H1 (cell line): ENCODE data around the gene CCDC7. TPM values are rescaled to one million over a fixed set of nuclear protein-coding genes. Genes with fewer than 3 reads are reported as not detected.

Experiments used
- CTCF ChIA-PET: fragments of 300-600 bp; sonication (Branson Sonifier 250); formaldehyde crosslinking; loops from one replicate; lab custom pipeline; 2021; ENCODE audit not compliant: partially characterized antibody; lab: Charles Lee
- POLR2A ChIA-PET: fragments of 300-600 bp; sonication (Branson Sonifier 250); formaldehyde crosslinking; loops from one replicate; lab custom pipeline; 2021; ENCODE audit warnings: inconsistent platforms; ENCODE audit not compliant: partially characterized antibody; lab: Charles Lee
- DNase-seq, 2 experiments: peaks; one replicate each; pipeline versions ENCODE4 v3.0.0 to v3.0.0-alpha.2; 2010 to 2022; ENCODE audit warnings: low spot score in 2 of 2, low read depth in 1 of 2, mixed read lengths in 1 of 2
- FAIRE-seq: peaks from 2 replicates; lab custom pipeline; 2011; peaks lifted over from hg19 to GRCh38; lab: Jason Lieb, UNC
- H2AFZ ChIP-seq: 2 replicates; pipeline ENCODE4 v1.8.1; 2012; ENCODE audit warnings: low read length, inconsistent platforms
- H2AK5ac ChIP-seq: 2 replicates; pipeline ENCODE4 v1.6.1; 2013; ENCODE audit warnings: low read depth, low read length
- H2BK120ac ChIP-seq: replicated peaks from 2 replicates; pipeline ENCODE3; 2013; ENCODE audit warnings: low read depth, low read length, inconsistent platforms
- H2BK12ac ChIP-seq: 2 replicates; pipeline ENCODE4 v1.6.1; 2013; ENCODE audit warnings: low read depth, low read length
- H2BK15ac ChIP-seq: 2 replicates; pipeline ENCODE4 v1.6.1; 2013; ENCODE audit warnings: low read length
- H2BK20ac ChIP-seq: 2 replicates; pipeline ENCODE4 v1.6.1; 2013; ENCODE audit warnings: low read length
- H2BK5ac ChIP-seq: 2 replicates; pipeline ENCODE4 v1.6.1; 2013; ENCODE audit warnings: low read depth, low read length
- H3K14ac ChIP-seq: 2 replicates; pipeline ENCODE4 v1.6.1; 2013; ENCODE audit warnings: inconsistent platforms; ENCODE audit not compliant: insufficient read length
- H3K18ac ChIP-seq: 2 replicates; pipeline ENCODE4 v1.6.1; 2013; ENCODE audit warnings: low read length; ENCODE audit errors: extremely low read depth
- H3K23ac ChIP-seq: 2 replicates; pipeline ENCODE4 v1.6.1; 2013; ENCODE audit warnings: inconsistent platforms; ENCODE audit not compliant: insufficient read length
- H3K23me2 ChIP-seq: 2 replicates; pipeline ENCODE4 v1.6.1; 2013; ENCODE audit warnings: low read depth, low read length
- H3K27ac ChIP-seq: 2 replicates; pipeline ENCODE4 v1.6.1; 2011; ENCODE audit warnings: low read depth, low read length, inconsistent platforms
- H3K27me3 ChIP-seq, 4 experiments: replicated peaks in 1 of 4; 1 replicate in 1 of 4; 2 replicates in 3 of 4; pipeline versions ENCODE4 v1.6.1 to v1.8.1; 2011 to 2013; ENCODE audit warnings: low read length in 3 of 4, mild to moderate bottlenecking in 3 of 4, inconsistent platforms in 2 of 4, mixed read lengths in 2 of 4, moderate library complexity in 1 of 4; ENCODE audit not compliant: control insufficient read depth in 3 of 4, insufficient read depth in 3 of 4; ENCODE audit errors: extremely low read depth in 1 of 4
- H3K36me3 ChIP-seq, 4 experiments: 2 replicates each; pipeline versions ENCODE4 v1.6.1 to v1.8.1; 2011 to 2013; ENCODE audit warnings: mild to moderate bottlenecking in 4 of 4, low read length in 3 of 4, moderate library complexity in 2 of 4, control low read depth in 1 of 4, inconsistent platforms in 1 of 4; ENCODE audit not compliant: insufficient read depth in 4 of 4, control insufficient read depth in 2 of 4
- H3K4ac ChIP-seq: replicated peaks from 2 replicates; pipeline ENCODE3; 2013; ENCODE audit warnings: low read length, low read depth, mixed read lengths, inconsistent platforms; ENCODE audit not compliant: insufficient read length
- H3K4me1 ChIP-seq, 4 experiments: replicated peaks in 1 of 4; 1 replicate in 1 of 4; 2 replicates in 3 of 4; pipeline versions ENCODE4 v1.6.1 to v1.8.1; 2011 to 2013; ENCODE audit warnings: low read length in 3 of 4, inconsistent platforms in 2 of 4, mixed read lengths in 1 of 4; ENCODE audit not compliant: insufficient read depth in 4 of 4, control insufficient read depth in 3 of 4
- H3K4me2 ChIP-seq, 2 experiments: 2 replicates each; pipeline versions ENCODE4 v1.6.1 to v1.8.1; 2011 to 2013; ENCODE audit warnings: low read depth in 2 of 2, low read length in 2 of 2, control low read depth in 1 of 2, inconsistent platforms in 1 of 2, mild to moderate bottlenecking in 1 of 2; ENCODE audit not compliant: insufficient read depth in 1 of 2
- H3K4me3 ChIP-seq, 4 experiments: fragments of 200-600, 300-600 bp in 1 of 4; sonication (generic), shearing (Covaris generic), sonication (Bioruptor Twin) in 1 of 4; 2 replicates each; pipeline versions ENCODE4 v1.5.1 to v1.8.1; 2011 to 2016; ENCODE audit warnings: low read length in 4 of 4, low read depth in 3 of 4, control low read depth in 2 of 4, inconsistent platforms in 2 of 4, mild to moderate bottlenecking in 2 of 4, mixed read lengths in 1 of 4, moderate library complexity in 1 of 4; ENCODE audit not compliant: insufficient read depth in 2 of 4; ENCODE audit errors: extremely low read depth in 1 of 4
- H3K56ac ChIP-seq: replicated peaks from 2 replicates; pipeline ENCODE3; 2013; ENCODE audit warnings: low read depth, mild to moderate bottlenecking, mixed read lengths, low read length, inconsistent platforms; ENCODE audit not compliant: insufficient read length
- H3K79me1 ChIP-seq: 2 replicates; pipeline ENCODE4 v1.6.1; 2013; ENCODE audit warnings: low read depth, low read length, control low read depth
- H3K79me2 ChIP-seq, 2 experiments: 2 replicates each; pipeline versions ENCODE4 v1.6.1 to v1.8.1; 2012 to 2013; ENCODE audit warnings: low read length in 2 of 2, mild to moderate bottlenecking in 2 of 2, inconsistent platforms in 1 of 2; ENCODE audit not compliant: insufficient read depth in 2 of 2, control insufficient read depth in 1 of 2
- H3K9ac ChIP-seq, 4 experiments: replicated peaks in 1 of 4; 1 replicate in 1 of 4; 2 replicates in 3 of 4; pipeline versions ENCODE4 v1.6.1 to v1.8.1; 2011 to 2013; ENCODE audit warnings: low read depth in 3 of 4, low read length in 3 of 4, control low read depth in 2 of 4, mild to moderate bottlenecking in 2 of 4, moderate library complexity in 2 of 4, inconsistent platforms in 1 of 4; ENCODE audit errors: extremely low read depth in 1 of 4
- H3K9me3 ChIP-seq, 2 experiments: 2 replicates each; pipeline versions ENCODE4 v1.6.1 to v1.8.1; 2012 to 2013; ENCODE audit warnings: mild to moderate bottlenecking in 2 of 2, moderate library complexity in 2 of 2, control low read depth in 1 of 2, inconsistent platforms in 1 of 2, low read depth in 1 of 2, low read length in 1 of 2, mixed read lengths in 1 of 2; ENCODE audit not compliant: insufficient read depth in 2 of 2
- H4K20me1 ChIP-seq, 2 experiments: replicated peaks in 1 of 2; 2 replicates each; pipeline versions ENCODE3 to v1.8.1; 2011 to 2013; ENCODE audit warnings: inconsistent platforms in 2 of 2, low read length in 2 of 2, mild to moderate bottlenecking in 1 of 2; ENCODE audit not compliant: insufficient read depth in 2 of 2, control insufficient read depth in 1 of 2
- H4K5ac ChIP-seq: 2 replicates; pipeline ENCODE4 v1.6.1; 2013; ENCODE audit warnings: low read length, low read depth, mixed read lengths, inconsistent platforms; ENCODE audit not compliant: insufficient read length
- H4K8ac ChIP-seq: 2 replicates; pipeline ENCODE4 v1.8.0; 2013; ENCODE audit warnings: mild to moderate bottlenecking, moderate library complexity, low read length, inconsistent platforms; ENCODE audit not compliant: insufficient read depth; ENCODE audit errors: extremely low read depth
- H4K91ac ChIP-seq: replicated peaks from 2 replicates; pipeline ENCODE3; 2013; ENCODE audit warnings: low read length, mixed read lengths, inconsistent platforms; ENCODE audit not compliant: insufficient read length
- BCL11A ChIP-seq, 2 experiments: IDR thresholded peaks; one replicate each; pipeline ENCODE4 v1.6.1; 2011; ENCODE audit warnings: low read depth in 2 of 2, low read length in 2 of 2, mild to moderate bottlenecking in 2 of 2
- CBX8 ChIP-seq: fragments of 300-800, 300-1000 bp; sonication (generic); IDR thresholded peaks from 2 replicates; pipeline ENCODE4 v1.7.1; 2016; ENCODE audit warnings: low read depth, low read length, borderline replicate concordance
- KDM5A ChIP-seq: fragments of 200-600 bp; IDR thresholded peaks from 2 replicates; pipeline ENCODE4 v1.7.1; 2012; ENCODE audit warnings: mild to moderate bottlenecking, low read length, inconsistent platforms, mixed read lengths
- NANOG ChIP-seq: IDR thresholded peaks from 2 replicates; pipeline ENCODE4 v1.6.1; 2011; ENCODE audit warnings: low read length, low read depth, mild to moderate bottlenecking, inconsistent platforms; ENCODE audit not compliant: insufficient read depth, poor library complexity, severe bottlenecking
- POLR2AphosphoS5 ChIP-seq: IDR thresholded peaks from 2 replicates; pipeline ENCODE4 v1.6.1; 2011; ENCODE audit warnings: low read depth, low read length
- RFX5 ChIP-seq: IDR thresholded peaks from 2 replicates; pipeline ENCODE4 v1.6.1; 2011; ENCODE audit warnings: low read depth, low read length, improper control_type of control experiment, borderline replicate concordance
- RXRA ChIP-seq: IDR thresholded peaks from 2 replicates; pipeline ENCODE4 v1.6.1; 2011; ENCODE audit warnings: low read depth, mild to moderate bottlenecking, low read length, moderate library complexity; ENCODE audit not compliant: insufficient read depth
- SUZ12 ChIP-seq: fragments of 200-600 bp; sonication (generic); IDR thresholded peaks from 2 replicates; pipeline ENCODE4 v1.6.1; 2012; ENCODE audit warnings: mild to moderate bottlenecking, inconsistent platforms, low read length, moderate library complexity, mixed read lengths
- TAF7 ChIP-seq: optimal IDR thresholded peaks from 2 replicates; pipeline ENCODE3; 2011; ENCODE audit warnings: low read depth, mild to moderate bottlenecking, inconsistent platforms, low read length, moderate library complexity, borderline replicate concordance
- WGBS, 2 experiments: shearing (Covaris generic) in 1 of 2; methylation state at CpG; one replicate each; pipeline versions ENCODE4 v1.1.6 to v1.1.7; 2013 to 2015; ENCODE audit warnings: low lambda C conversion rate in 2 of 2, mixed read lengths in 2 of 2, inconsistent platforms in 1 of 2, low coverage in 1 of 2, missing lambda C conversion rate in 1 of 2; ENCODE audit not compliant: insufficient replicate concordance in 2 of 2, insufficient coverage in 1 of 2, insufficient read length in 1 of 2; ENCODE audit errors: extremely low coverage in 1 of 2, missing lambda C conversion rate in 1 of 2; 5-methylcytosine and 5-hydroxymethylcytosine counted together
- polyA plus RNA-seq, 7 experiments: library from polyadenylated mRNA; depleted of rRNA in 3 of 7; stranded (reverse) in 5 of 7; unstranded in 2 of 7; fragments of >200 nt in 5 of 7; fragments of 200-250 nt in 2 of 7; gene quantifications; 1 replicate in 5 of 7; 2 replicates in 1 of 7; 4 replicates in 1 of 7; pipeline versions ENCODE4 v1.2.1 to v1.2.3, GENCODE V29; 2011 to 2013; ENCODE audit warnings: missing spikeins in 2 of 7, mixed read lengths in 2 of 7
- total RNA-seq: library from RNA; stranded (reverse); fragmentation: NEBNext Ultra II Directional; extraction: Animal tissue kit (Norgen Biotek cat#: 25700); gene quantifications from 2 replicates; pipeline ENCODE4 v1.2.1, GENCODE V29; 2021
- TF ChIP-seq, protein P1 (sequence below), 3 experiments: IDR thresholded peaks; 1 replicate in 2 of 3; 2 replicates in 1 of 3; pipeline versions ENCODE4 v1.5.1 to v1.6.1; 2011; ENCODE audit warnings: low read length in 3 of 3, mild to moderate bottlenecking in 3 of 3, inconsistent platforms in 2 of 3, low read depth in 1 of 3, moderate library complexity in 1 of 3; ENCODE audit not compliant: insufficient read depth in 1 of 3; ENCODE audit errors: control extremely low read depth in 1 of 3
- TF ChIP-seq, protein P2 (sequence below): IDR thresholded peaks from 2 replicates; pipeline ENCODE4 v1.6.1; 2011; ENCODE audit warnings: low read depth, mild to moderate bottlenecking, low read length; ENCODE audit not compliant: insufficient read depth

CCDC7 gene
- total and polyA plus RNA-seq, 2 of the 8 experiments (the other 6 are each of a cell fraction or from before 2014, with no cell fraction given): 0.18 to 0.74 TPM

DNA sequence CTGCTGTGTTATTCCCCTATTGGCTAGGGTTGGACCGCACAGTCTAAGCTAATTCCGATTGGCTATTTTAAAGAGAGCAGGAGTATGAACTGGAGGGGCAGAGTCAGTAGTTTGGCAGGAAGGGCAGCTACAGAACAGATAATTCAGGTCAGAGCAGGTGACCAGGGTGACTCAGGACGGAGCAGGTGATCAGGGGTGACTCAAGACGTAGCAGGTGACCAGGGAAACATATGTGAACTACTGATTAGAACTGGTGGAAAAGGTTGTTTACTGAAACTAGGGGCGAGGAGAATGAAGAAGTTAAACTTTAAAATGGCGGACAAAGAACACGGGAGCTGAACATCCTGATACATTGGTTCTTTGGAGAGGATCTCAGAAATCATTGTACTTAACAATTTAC is 102.3 kb downstream of the CCDC7 start:
- Histone ChIP-seq H3K9me3 (no peaks in the 10 kb centered on the region; a peak in 1 of 4 replicates), H3K36me3 (no peaks in the 10 kb centered on the region), H4K5ac (no peak overlapping the region), H3K56ac (no peak overlapping the region), H2BK5ac (no peak overlapping the region), H2BK15ac (no peak overlapping the region), H3K79me2 (no peaks in the 10 kb centered on the region), H4K91ac (no peak overlapping the region), H3K4me2 (no peak overlapping the region), H3K9ac (no peak overlapping the region), H4K20me1 (no peaks in the 10 kb centered on the region), H3K27me3 (no peaks in the 10 kb centered on the region), H3K27ac (no peak overlapping the region), H3K4me1 (no peaks in the 10 kb centered on the region), H3K23me2 (no peaks in the 10 kb centered on the region), H3K23ac (no peak overlapping the region), H2BK20ac (no peak overlapping the region), H2BK120ac (no peak overlapping the region), H3K14ac (no peak overlapping the region), H3K18ac (no peak overlapping the region), H2AFZ (no peak overlapping the region), H2AK5ac (no peak overlapping the region), H3K4ac (no peak overlapping the region), H2BK12ac (no peak overlapping the region), H4K8ac (no peak overlapping the region), H3K79me1 (no peaks in the 10 kb centered on the region), H3K4me3 (no peak overlapping the region)
- POLR2A ChIA-PET: no interaction called here
- DNase-seq (no peak), FAIRE-seq (no peak)
- 91% methylated on average over 7 of the region's 7 CpGs; no CpG with 5 or more reads in 1 of the 2 experiments for WGBS, 2 experiments
- CTCF ChIA-PET: interaction anchor here (0.6 kb wide), 1 partner anchor 33 kb away, joined by 4 read pairs; no protein-coding TSS in a partner anchor
- no peak for TF ChIP-seq TAF7
- TF ChIP-seq RXRA: no peak
- TF ChIP-seq, protein P1, sequence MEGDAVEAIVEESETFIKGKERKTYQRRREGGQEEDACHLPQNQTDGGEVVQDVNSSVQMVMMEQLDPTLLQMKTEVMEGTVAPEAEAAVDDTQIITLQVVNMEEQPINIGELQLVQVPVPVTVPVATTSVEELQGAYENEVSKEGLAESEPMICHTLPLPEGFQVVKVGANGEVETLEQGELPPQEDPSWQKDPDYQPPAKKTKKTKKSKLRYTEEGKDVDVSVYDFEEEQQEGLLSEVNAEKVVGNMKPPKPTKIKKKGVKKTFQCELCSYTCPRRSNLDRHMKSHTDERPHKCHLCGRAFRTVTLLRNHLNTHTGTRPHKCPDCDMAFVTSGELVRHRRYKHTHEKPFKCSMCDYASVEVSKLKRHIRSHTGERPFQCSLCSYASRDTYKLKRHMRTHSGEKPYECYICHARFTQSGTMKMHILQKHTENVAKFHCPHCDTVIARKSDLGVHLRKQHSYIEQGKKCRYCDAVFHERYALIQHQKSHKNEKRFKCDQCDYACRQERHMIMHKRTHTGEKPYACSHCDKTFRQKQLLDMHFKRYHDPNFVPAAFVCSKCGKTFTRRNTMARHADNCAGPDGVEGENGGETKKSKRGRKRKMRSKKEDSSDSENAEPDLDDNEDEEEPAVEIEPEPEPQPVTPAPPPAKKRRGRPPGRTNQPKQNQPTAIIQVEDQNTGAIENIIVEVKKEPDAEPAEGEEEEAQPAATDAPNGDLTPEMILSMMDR (IDR thresholded peaks at IDR 0.05; ENCODE audit: control extremely low read depth in 1 of 3, insufficient read depth in 1 of 3, low read depth in 1 of 3, low read length in 3 of 3): no peak
- no peak for TF ChIP-seq SUZ12
- no peak for TF ChIP-seq RFX5
- TF ChIP-seq, protein P2, sequence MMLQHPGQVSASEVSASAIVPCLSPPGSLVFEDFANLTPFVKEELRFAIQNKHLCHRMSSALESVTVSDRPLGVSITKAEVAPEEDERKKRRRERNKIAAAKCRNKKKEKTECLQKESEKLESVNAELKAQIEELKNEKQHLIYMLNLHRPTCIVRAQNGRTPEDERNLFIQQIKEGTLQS: no peak
- no peak for TF ChIP-seq POLR2AphosphoS5
- TF ChIP-seq BCL11A (IDR thresholded peaks at IDR 0.05; ENCODE audit: low read depth in 2 of 2, low read length in 2 of 2): no peak
- TF ChIP-seq NANOG: no peak
- TF ChIP-seq KDM5A: no peak
- no peak for TF ChIP-seq CBX8
